ENCODE measurements around the gene DENND1A.

Gene DENND1A

DNA sequence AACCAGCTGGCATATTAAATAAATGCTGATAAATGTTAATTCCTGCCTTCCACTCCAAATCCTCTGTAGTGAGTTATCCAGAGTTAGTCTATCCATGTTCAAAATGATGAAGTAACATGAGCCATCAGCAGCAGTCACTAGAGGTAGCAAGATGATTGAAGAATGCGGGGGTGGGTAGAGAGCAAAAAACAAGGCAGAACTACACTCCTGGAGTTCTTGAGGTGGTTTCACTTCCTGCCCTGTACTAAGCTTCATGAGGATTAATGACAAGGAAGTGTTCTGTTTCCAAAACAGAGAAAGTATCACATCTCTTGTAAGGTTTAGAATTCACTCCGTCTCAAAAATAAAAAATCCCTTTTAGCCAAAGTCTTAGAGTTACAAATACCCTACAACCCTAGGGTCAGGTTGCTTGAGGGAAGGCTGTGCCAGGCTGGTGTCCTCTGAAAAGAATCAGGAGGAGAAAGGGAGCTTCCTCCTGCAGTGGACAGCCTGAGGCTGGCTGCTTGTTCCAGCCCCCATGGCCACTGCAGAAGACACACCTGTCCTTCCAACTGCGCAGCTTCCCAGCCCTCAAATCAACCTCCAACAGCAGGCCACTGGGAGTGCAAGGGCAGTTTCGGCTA lies 180.2 kb downstream of the DENND1A start:
- H2AFZ ChIP-seq (ENCODE audit: low read depth, low read length) = no peak overlapping the region
- no peak overlapping the region for H2BK12ac ChIP-seq (ENCODE audit: low read length in 2 of 2)
- 100% methylated on average over 1 of the region's 4 CpGs for WGBS
- no peak overlapping the region for H3K23ac ChIP-seq (ENCODE audit: low read length in 2 of 2)
- H3K4me2 ChIP-seq (ENCODE audit: low read length, poor library complexity, severe bottlenecking) = no peak overlapping the region
- no peak overlapping the region for H2BK120ac ChIP-seq (ENCODE audit: low read depth, low read length)
- no peak overlapping the region for H2BK15ac ChIP-seq (ENCODE audit: low read depth, poor library complexity, severe bottlenecking)
- H3K36me3 ChIP-seq (ENCODE audit: control insufficient read depth in 1 of 2, insufficient read depth in 2 of 2, low read depth in 1 of 2, low read length in 2 of 2) = peaks cover 0 to 2% of the 10 kb centered on the region in 2 experiments
- no peaks in the 10 kb centered on the region for H3K27me3 ChIP-seq (ENCODE audit: control insufficient read depth in 1 of 2, insufficient read depth in 1 of 2, low read length in 2 of 2)
- H3K79me1 ChIP-seq (replicated peaks; ENCODE audit: low read length, poor library complexity, severe bottlenecking) = peaks cover 6% of the 10 kb centered on the region
- H3K4ac ChIP-seq (ENCODE audit: low read depth in 1 of 2, low read length in 2 of 2) = no peak overlapping the region
- H2BK5ac ChIP-seq (ENCODE audit: low read depth, low read length, poor library complexity, severe bottlenecking) = no peak overlapping the region
- no peak overlapping the region for H4K91ac ChIP-seq (ENCODE audit: low read length)
- H3K9me3 ChIP-seq (ENCODE audit: control insufficient read depth, low read length) = no peaks in the 10 kb centered on the region
- peaks cover 6% of the 10 kb centered on the region for H3K4me1 ChIP-seq (ENCODE audit: control insufficient read depth, insufficient read depth, low read depth, low read length)
- H4K8ac ChIP-seq (ENCODE audit: low read length) = no peak overlapping the region
- no peak overlapping the region for H3K4me3 ChIP-seq (ENCODE audit: insufficient read depth in 1 of 2, low read depth in 1 of 2, low read length in 2 of 2)
- H3K14ac ChIP-seq (ENCODE audit: low read length in 2 of 2) = no peak overlapping the region
- DNase-seq = no peak
- no peak overlapping the region for H3K9ac ChIP-seq (ENCODE audit: low read length)
- H2AK5ac ChIP-seq (ENCODE audit: low read length, severe bottlenecking) = no peak overlapping the region
- H3K18ac ChIP-seq (ENCODE audit: low read depth in 1 of 2, low read length in 2 of 2) = no peak overlapping the region
- H3K27ac ChIP-seq (ENCODE audit: low read length, poor library complexity, severe bottlenecking) = no peak overlapping the region

DNA sequence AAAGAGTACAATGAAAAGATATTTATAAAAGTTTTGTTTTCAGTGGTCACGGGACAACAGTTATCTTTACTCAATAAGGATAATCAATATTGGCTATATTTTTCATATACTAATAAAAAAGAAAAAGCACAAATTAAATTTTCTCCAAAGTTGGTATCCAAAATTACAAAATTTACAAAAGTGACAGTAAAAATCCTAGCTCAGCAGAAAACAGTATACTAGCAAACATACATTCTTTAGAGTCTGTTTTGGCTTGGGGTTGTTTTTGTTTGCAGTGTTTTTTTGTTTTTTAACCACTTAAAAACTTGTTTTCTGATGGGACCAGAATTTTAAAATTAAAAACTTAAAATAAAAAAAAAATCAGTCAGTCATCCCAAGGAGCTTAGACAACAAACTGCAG lies 183.2 kb downstream of the DENND1A start:
- Histone ChIP-seq H3K4me1 (ENCODE audit: control insufficient read depth, insufficient read depth, low read depth, low read length) (peaks cover 3% of the 10 kb centered on the region), H3K79me1 (replicated peaks; ENCODE audit: low read length, poor library complexity, severe bottlenecking) (peaks cover 6% of the 10 kb centered on the region), H3K36me3 (ENCODE audit: control insufficient read depth in 1 of 2, insufficient read depth in 2 of 2, low read depth in 1 of 2, low read length in 2 of 2) (no peaks in the 10 kb centered on the region), H4K8ac (ENCODE audit: low read length) (no peak overlapping the region), H2BK15ac (ENCODE audit: low read depth, poor library complexity, severe bottlenecking) (no peak overlapping the region), H3K4me3 (ENCODE audit: insufficient read depth in 1 of 2, low read depth in 1 of 2, low read length in 2 of 2) (no peak overlapping the region), H4K91ac (ENCODE audit: low read length) (no peak overlapping the region), H3K14ac (ENCODE audit: low read length in 2 of 2) (no peak overlapping the region), H3K4me2 (ENCODE audit: low read length, poor library complexity, severe bottlenecking) (no peak overlapping the region), H3K4ac (ENCODE audit: low read depth in 1 of 2, low read length in 2 of 2) (no peak overlapping the region), H3K9ac (ENCODE audit: low read length) (no peak overlapping the region), H2AFZ (ENCODE audit: low read depth, low read length) (no peak overlapping the region), H2AK5ac (ENCODE audit: low read length, severe bottlenecking) (no peak overlapping the region), H3K18ac (ENCODE audit: low read depth in 1 of 2, low read length in 2 of 2) (no peak overlapping the region), H2BK5ac (ENCODE audit: low read depth, low read length, poor library complexity, severe bottlenecking) (no peak overlapping the region), H3K9me3 (ENCODE audit: control insufficient read depth, low read length) (no peaks in the 10 kb centered on the region), H2BK12ac (ENCODE audit: low read length in 2 of 2) (no peak overlapping the region), H3K27ac (ENCODE audit: low read length, poor library complexity, severe bottlenecking) (no peak overlapping the region), H3K27me3 (ENCODE audit: control insufficient read depth in 1 of 2, insufficient read depth in 1 of 2, low read length in 2 of 2) (no peaks in the 10 kb centered on the region), H3K23ac (ENCODE audit: low read length in 2 of 2) (no peak overlapping the region), H2BK120ac (ENCODE audit: low read depth, low read length) (no peak overlapping the region)
- WGBS = no CpG with 5 or more reads among the region's 1 CpG
- DNase-seq = no peak

DNA sequence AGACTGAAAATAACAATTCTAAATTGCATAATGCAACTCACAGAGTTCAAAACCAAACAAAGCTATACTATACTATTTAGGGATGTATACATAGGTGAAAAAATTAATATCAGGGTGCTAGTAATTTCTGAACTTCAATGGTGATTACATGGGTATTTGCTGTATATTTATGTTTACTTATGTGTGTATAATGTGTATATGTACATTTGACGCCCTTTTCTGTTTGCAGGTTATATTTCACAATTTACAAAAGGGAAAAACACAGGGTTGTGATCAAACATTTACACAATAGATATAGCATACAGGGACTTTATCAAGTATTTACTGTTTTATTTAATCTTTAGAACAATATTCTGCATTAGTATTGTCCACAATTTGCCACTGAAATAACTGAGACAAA lies 184.0 kb downstream of the DENND1A start:
- no peak overlapping the region for H3K4me3 ChIP-seq (ENCODE audit: insufficient read depth in 1 of 2, low read depth in 1 of 2, low read length in 2 of 2)
- no peaks in the 10 kb centered on the region for H3K36me3 ChIP-seq (ENCODE audit: control insufficient read depth in 1 of 2, insufficient read depth in 2 of 2, low read depth in 1 of 2, low read length in 2 of 2)
- no peak overlapping the region for H2BK12ac ChIP-seq (ENCODE audit: low read length in 2 of 2)
- no peak overlapping the region for H2AFZ ChIP-seq (ENCODE audit: low read depth, low read length)
- no peak for DNase-seq
- H3K4me1 ChIP-seq (ENCODE audit: control insufficient read depth, insufficient read depth, low read depth, low read length) = peaks cover 3% of the 10 kb centered on the region
- no peak overlapping the region for H3K27ac ChIP-seq (ENCODE audit: low read length, poor library complexity, severe bottlenecking)
- H3K9me3 ChIP-seq (ENCODE audit: control insufficient read depth, low read length) = no peaks in the 10 kb centered on the region
- H4K91ac ChIP-seq (ENCODE audit: low read length) = no peak overlapping the region
- H3K79me1 ChIP-seq (replicated peaks; ENCODE audit: low read length, poor library complexity, severe bottlenecking) = peaks cover 4% of the 10 kb centered on the region
- H3K27me3 ChIP-seq (ENCODE audit: control insufficient read depth in 1 of 2, insufficient read depth in 1 of 2, low read length in 2 of 2) = no peaks in the 10 kb centered on the region
- no peak overlapping the region for H2BK5ac ChIP-seq (ENCODE audit: low read depth, low read length, poor library complexity, severe bottlenecking)
- no peak overlapping the region for H3K4me2 ChIP-seq (ENCODE audit: low read length, poor library complexity, severe bottlenecking)
- H3K23ac ChIP-seq (ENCODE audit: low read length in 2 of 2) = no peak overlapping the region
- no peak overlapping the region for H2BK120ac ChIP-seq (ENCODE audit: low read depth, low read length)
- no peak overlapping the region for H3K4ac ChIP-seq (ENCODE audit: low read depth in 1 of 2, low read length in 2 of 2)
- no peak overlapping the region for H3K14ac ChIP-seq (ENCODE audit: low read length in 2 of 2)
- H3K18ac ChIP-seq (ENCODE audit: low read depth in 1 of 2, low read length in 2 of 2) = no peak overlapping the region
- no peak overlapping the region for H2AK5ac ChIP-seq (ENCODE audit: low read length, severe bottlenecking)
- WGBS = no CpG with 5 or more reads among the region's 1 CpG
- no peak overlapping the region for H4K8ac ChIP-seq (ENCODE audit: low read length)
- no peak overlapping the region for H2BK15ac ChIP-seq (ENCODE audit: low read depth, poor library complexity, severe bottlenecking)
- H3K9ac ChIP-seq (ENCODE audit: low read length) = no peak overlapping the region

DNA sequence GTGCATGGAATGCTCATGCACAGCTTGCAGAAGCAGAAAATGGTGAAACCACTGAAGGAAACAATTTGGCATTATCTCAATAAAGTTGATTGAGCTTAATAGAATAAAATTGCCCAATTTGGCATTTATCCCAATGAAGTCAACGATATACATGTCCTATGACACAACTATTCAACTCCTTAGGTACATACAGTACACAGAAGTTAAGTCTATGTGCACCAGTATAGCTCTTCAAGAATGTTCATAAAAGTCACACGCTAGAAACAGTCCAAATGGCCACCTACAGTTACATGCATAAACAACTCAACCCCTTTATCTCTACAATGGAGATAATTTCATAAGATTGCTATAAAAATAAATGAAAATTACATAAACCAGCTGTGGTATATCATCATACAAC lies 184.5 kb downstream of the DENND1A start:
- H4K91ac ChIP-seq (ENCODE audit: low read length) = no peak overlapping the region
- H3K4me3 ChIP-seq (ENCODE audit: insufficient read depth in 1 of 2, low read depth in 1 of 2, low read length in 2 of 2) = no peak overlapping the region
- H2BK12ac ChIP-seq (ENCODE audit: low read length in 2 of 2) = no peak overlapping the region
- H2BK5ac ChIP-seq (ENCODE audit: low read depth, low read length, poor library complexity, severe bottlenecking) = no peak overlapping the region
- 98% methylated on average over 2 of the region's 2 CpGs for WGBS
- peaks cover 2% of the 10 kb centered on the region for H3K79me1 ChIP-seq (replicated peaks; ENCODE audit: low read length, poor library complexity, severe bottlenecking)
- H2BK120ac ChIP-seq (ENCODE audit: low read depth, low read length) = no peak overlapping the region
- H2AK5ac ChIP-seq (ENCODE audit: low read length, severe bottlenecking) = no peak overlapping the region
- no peak overlapping the region for H3K18ac ChIP-seq (ENCODE audit: low read depth in 1 of 2, low read length in 2 of 2)
- no peak for DNase-seq
- H3K4ac ChIP-seq (ENCODE audit: low read depth in 1 of 2, low read length in 2 of 2) = no peak overlapping the region
- no peak overlapping the region for H3K23ac ChIP-seq (ENCODE audit: low read length in 2 of 2)
- H4K8ac ChIP-seq (ENCODE audit: low read length) = no peak overlapping the region
- H3K27me3 ChIP-seq (ENCODE audit: control insufficient read depth in 1 of 2, insufficient read depth in 1 of 2, low read length in 2 of 2) = no peaks in the 10 kb centered on the region
- H3K9me3 ChIP-seq (ENCODE audit: control insufficient read depth, low read length) = no peaks in the 10 kb centered on the region
- H2AFZ ChIP-seq (ENCODE audit: low read depth, low read length) = no peak overlapping the region
- no peak overlapping the region for H2BK15ac ChIP-seq (ENCODE audit: low read depth, poor library complexity, severe bottlenecking)
- no peak overlapping the region for H3K9ac ChIP-seq (ENCODE audit: low read length)
- H3K36me3 ChIP-seq (ENCODE audit: control insufficient read depth in 1 of 2, insufficient read depth in 2 of 2, low read depth in 1 of 2, low read length in 2 of 2) = no peaks in the 10 kb centered on the region
- H3K4me2 ChIP-seq (ENCODE audit: low read length, poor library complexity, severe bottlenecking) = no peak overlapping the region
- peaks cover 3% of the 10 kb centered on the region for H3K4me1 ChIP-seq (ENCODE audit: control insufficient read depth, insufficient read depth, low read depth, low read length)
- no peak overlapping the region for H3K27ac ChIP-seq (ENCODE audit: low read length, poor library complexity, severe bottlenecking)
- no peak overlapping the region for H3K14ac ChIP-seq (ENCODE audit: low read length in 2 of 2)
